Smooth muscle cell (in vitro differentiated cells): Measurements from ENCODE around the gene PLEKHJ1. TPM values are rescaled to one million over a fixed set of nuclear protein-coding genes. Genes with fewer than 3 reads are reported as not detected.

Experiments used
- DNase-seq: peaks from one replicate; lab custom pipeline; 2025; ENCODE audit not compliant: unreplicated experiment; lab: John Stamatoyannopoulos, UW
- H2AFZ ChIP-seq: fragments of 200-600 bp; sonication (generic); 2 replicates; pipeline ENCODE4 v1.6.0; 2016; ENCODE audit warnings: antibody characterized with exemption, low read depth, mild to moderate bottlenecking
- H3F3A ChIP-seq: fragments of 200-600 bp; sonication (generic); 2 replicates; pipeline ENCODE4 v1.6.0; 2017; ENCODE audit warnings: antibody characterized with exemption, low read depth
- H3K27ac ChIP-seq: fragments of 200-600 bp; sonication (generic); 2 replicates; pipeline ENCODE4 v1.5.1; 2016; ENCODE audit warnings: low read depth, mild to moderate bottlenecking
- H3K27me3 ChIP-seq: fragments of 200-600 bp; sonication (generic); 2 replicates; pipeline ENCODE4 v1.6.1; 2016; ENCODE audit warnings: low read depth, mild to moderate bottlenecking
- H3K36me3 ChIP-seq: fragments of 200-600 bp; sonication (generic); 2 replicates; pipeline ENCODE4 v1.5.1; 2016; ENCODE audit warnings: low read depth
- H3K4me1 ChIP-seq: fragments of 200-600 bp; sonication (generic); 2 replicates; pipeline ENCODE4 v1.5.1; 2016; ENCODE audit warnings: low read depth
- H3K4me2 ChIP-seq: fragments of 200-600 bp; sonication (generic); 2 replicates; pipeline ENCODE4 v1.6.0; 2016; ENCODE audit warnings: mild to moderate bottlenecking
- H3K4me3 ChIP-seq: fragments of 200-600 bp; sonication (generic); 2 replicates; pipeline ENCODE4 v1.5.1; 2016; ENCODE audit warnings: mild to moderate bottlenecking
- H3K79me2 ChIP-seq: fragments of 200-600 bp; sonication (generic); 2 replicates; pipeline ENCODE4 v1.6.0; 2016; ENCODE audit warnings: low read depth, mild to moderate bottlenecking
- H3K9ac ChIP-seq: fragments of 200-600 bp; sonication (generic); 2 replicates; pipeline ENCODE4 v1.6.0; 2016; ENCODE audit warnings: low read depth
- H3K9me3 ChIP-seq: fragments of 200-600 bp; sonication (generic); replicated peaks from 2 replicates; pipeline ENCODE4 v1.5.1; 2016; ENCODE audit warnings: low read depth
- H4K20me1 ChIP-seq: fragments of 200-600 bp; sonication (generic); 2 replicates; pipeline ENCODE4 v1.6.0; 2016; ENCODE audit warnings: low read depth
- WGBS: methylation state at CpG from one replicate; pipeline ENCODE4 v1.1.7; 2016; ENCODE audit warnings: low lambda C conversion rate; 5-methylcytosine and 5-hydroxymethylcytosine counted together
- polyA plus RNA-seq: library from polyadenylated mRNA; unstranded; fragments of >200 nt; fragmentation: Nextera tagmentation; extraction: Ambion mirVana; gene quantifications from 2 replicates; pipeline ENCODE4 v1.2.1, GENCODE V29; 2016
- total RNA-seq: library from RNA; depleted of rRNA; stranded (reverse); fragments of >200 nt; gene quantifications from 2 replicates; pipeline ENCODE4 v1.2.3, GENCODE V29; 2014
- TF ChIP-seq, protein P1 (sequence below): fragments of 200-600 bp; sonication (generic); IDR thresholded peaks from 2 replicates; pipeline ENCODE4 v1.5.1; 2017; ENCODE audit warnings: borderline replicate concordance, mild to moderate bottlenecking, antibody characterized with exemption; ENCODE audit not compliant: insufficient read depth, poor library complexity, severe bottlenecking

The PLEKHJ1 gene
- total and polyA plus RNA-seq, 2 experiments from 2014 or later = 38.6 to 76.5 TPM

DNA sequence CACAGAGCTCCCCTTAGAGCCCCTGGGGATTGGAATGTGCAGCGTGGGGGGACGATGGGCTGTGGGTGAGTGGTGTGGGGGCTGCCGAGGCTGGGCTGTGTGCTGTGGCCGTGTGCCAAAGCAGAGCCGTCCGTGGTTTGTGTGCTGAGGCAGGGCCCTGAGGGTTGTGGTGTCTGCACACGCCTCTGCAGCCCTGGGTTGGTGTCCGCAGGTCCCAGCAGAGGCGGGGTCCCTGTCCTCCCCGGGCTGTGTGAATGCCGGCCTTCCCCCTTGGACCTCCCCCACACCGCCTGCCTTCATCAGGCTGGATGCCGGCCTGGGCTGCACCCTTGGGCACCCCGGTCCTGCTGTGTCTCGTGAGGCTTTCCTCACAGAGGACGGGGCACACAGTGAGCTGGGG is 46.2 kb downstream of the PLEKHJ1 start:
- Histone ChIP-seq H3K27me3 (no peaks in the 10 kb centered on the region), H3K4me3 (no peak overlapping the region), H3K4me1 (peaks cover 3% of the 10 kb centered on the region), H4K20me1 (peaks cover 56% of the 10 kb centered on the region), H3K27ac (no peak overlapping the region), H3K9me3 (no peaks in the 10 kb centered on the region), H3K79me2 (peaks cover 15% of the 10 kb centered on the region), H3K9ac (no peak overlapping the region), H3K36me3 (no peaks in the 10 kb centered on the region), H3K4me2 (no peak overlapping the region), H2AFZ (no peak overlapping the region), H3F3A (peaks cover 4% of the 10 kb centered on the region)
- TF ChIP-seq, protein P1, sequence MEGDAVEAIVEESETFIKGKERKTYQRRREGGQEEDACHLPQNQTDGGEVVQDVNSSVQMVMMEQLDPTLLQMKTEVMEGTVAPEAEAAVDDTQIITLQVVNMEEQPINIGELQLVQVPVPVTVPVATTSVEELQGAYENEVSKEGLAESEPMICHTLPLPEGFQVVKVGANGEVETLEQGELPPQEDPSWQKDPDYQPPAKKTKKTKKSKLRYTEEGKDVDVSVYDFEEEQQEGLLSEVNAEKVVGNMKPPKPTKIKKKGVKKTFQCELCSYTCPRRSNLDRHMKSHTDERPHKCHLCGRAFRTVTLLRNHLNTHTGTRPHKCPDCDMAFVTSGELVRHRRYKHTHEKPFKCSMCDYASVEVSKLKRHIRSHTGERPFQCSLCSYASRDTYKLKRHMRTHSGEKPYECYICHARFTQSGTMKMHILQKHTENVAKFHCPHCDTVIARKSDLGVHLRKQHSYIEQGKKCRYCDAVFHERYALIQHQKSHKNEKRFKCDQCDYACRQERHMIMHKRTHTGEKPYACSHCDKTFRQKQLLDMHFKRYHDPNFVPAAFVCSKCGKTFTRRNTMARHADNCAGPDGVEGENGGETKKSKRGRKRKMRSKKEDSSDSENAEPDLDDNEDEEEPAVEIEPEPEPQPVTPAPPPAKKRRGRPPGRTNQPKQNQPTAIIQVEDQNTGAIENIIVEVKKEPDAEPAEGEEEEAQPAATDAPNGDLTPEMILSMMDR = no peak
- DNase-seq = no peak
- WGBS = 94% methylated on average over 11 of the region's 16 CpGs

DNA sequence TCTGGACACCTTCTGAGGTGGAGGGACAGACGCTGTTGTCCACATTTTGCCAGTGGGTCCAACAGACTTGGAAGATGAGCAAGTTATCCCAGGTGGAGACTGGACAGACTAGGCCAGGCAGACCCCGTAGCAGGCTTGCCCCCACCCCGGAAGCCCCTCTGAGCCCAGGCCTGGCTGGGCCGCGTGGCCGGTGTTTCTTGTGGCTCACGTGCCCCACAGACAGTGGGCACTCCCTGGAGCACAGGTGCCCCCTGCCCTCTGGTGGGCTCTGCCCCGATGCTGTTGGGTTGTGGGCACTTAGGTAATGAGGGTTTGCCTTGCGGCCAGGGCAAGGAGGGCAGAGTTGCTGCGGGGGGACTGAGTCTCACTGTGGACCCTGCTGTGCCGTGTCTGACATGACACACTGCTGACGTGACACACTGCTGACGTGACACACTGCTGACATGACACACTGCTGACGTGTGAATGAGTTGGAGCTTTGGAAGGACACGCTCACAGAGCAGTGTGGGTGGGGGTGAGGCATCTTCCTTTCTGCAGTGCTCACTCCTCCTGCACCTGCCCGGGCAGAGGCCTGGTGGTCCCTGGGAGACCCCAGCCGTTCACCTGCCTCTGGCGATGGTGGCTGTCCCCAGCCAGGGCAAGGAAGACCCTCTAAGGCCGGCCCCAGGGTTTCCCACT is 47.3 kb downstream of the PLEKHJ1 start:
- Histone ChIP-seq H3K4me1 (peaks cover 3% of the 10 kb centered on the region), H2AFZ (no peak overlapping the region), H3K9me3 (no peaks in the 10 kb centered on the region), H3K27me3 (no peaks in the 10 kb centered on the region), H3K4me2 (no peak overlapping the region), H3K36me3 (no peaks in the 10 kb centered on the region), H3K9ac (no peak overlapping the region), H3K27ac (no peak overlapping the region), H3K79me2 (peaks cover 22% of the 10 kb centered on the region), H3F3A (peaks cover 4% of the 10 kb centered on the region), H3K4me3 (no peak overlapping the region), H4K20me1 (peaks cover 66% of the 10 kb centered on the region)
- DNase-seq = no peak
- WGBS = 94% methylated on average over 19 of the region's 19 CpGs
- TF ChIP-seq, protein P1 = no peak

DNA sequence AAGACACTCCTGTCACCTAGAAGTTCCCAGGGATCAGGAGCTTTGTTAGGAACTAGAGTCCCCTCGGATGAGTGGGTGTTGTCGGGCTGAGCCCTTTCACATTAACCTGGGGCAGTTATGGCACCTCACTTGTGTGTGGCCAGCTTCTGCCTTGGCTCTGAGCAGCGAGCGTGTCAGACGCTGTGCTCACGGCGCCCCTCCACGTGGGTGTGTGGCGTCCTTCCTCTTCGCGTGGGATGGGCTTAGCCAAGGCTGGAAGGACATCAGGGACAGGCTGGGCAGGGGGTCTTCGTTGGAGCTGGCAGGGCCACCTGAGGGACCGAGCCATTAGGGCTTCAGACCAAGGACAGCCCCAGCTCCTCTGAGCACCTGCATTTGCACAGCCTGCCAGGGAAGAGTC is 49.0 kb downstream of the PLEKHJ1 start:
- Histone ChIP-seq H3K4me3 (no peak overlapping the region), H3K79me2 (peaks cover 37% of the 10 kb centered on the region), H3K4me1 (peaks cover 3% of the 10 kb centered on the region), H3K9me3 (no peaks in the 10 kb centered on the region), H3F3A (peaks cover 4% of the 10 kb centered on the region), H3K4me2 (no peak overlapping the region), H2AFZ (no peak overlapping the region), H4K20me1 (peaks cover 83% of the 10 kb centered on the region), H3K9ac (no peak overlapping the region), H3K27me3 (no peaks in the 10 kb centered on the region), H3K27ac (no peak overlapping the region), H3K36me3 (no peaks in the 10 kb centered on the region)
- 98% methylated on average over 13 of the region's 13 CpGs for WGBS
- TF ChIP-seq, protein P1 = no peak
- DNase-seq = no peak
